ENCODE data around the gene SPACA6. TPM values are rescaled to one million over a fixed set of nuclear protein-coding genes. Genes with fewer than 3 reads are reported as not detected.

The SPACA6 gene
- polyA plus RNA-seq, 3 donors, result 0.99 to 5.1 (median 2.4) TPM

GRCh38 chr19:51742789-51743188, 49.7 kb downstream of the SPACA6 start:
- H3K9me3 Mint-ChIP-seq, result peaks cover 0 to 5% (median 0%) of the 10 kb centered on the region in 7 donors
- intact Hi-C loops (cut with micrococcal nuclease), result no loop called here
- peaks cover 50 to 64% of the 10 kb centered on the region in 2 donors for H3K36me3 Mint-ChIP-seq
- peak overlapping the region in 1 of 2 donors; percentile 20 for H3K27ac ChIP-seq (ENCODE audit: low read depth in 1 of 2, low read length in 2 of 2)
- H3K27me3 ChIP-seq (ENCODE audit: control insufficient read depth in 2 of 2, insufficient read depth in 2 of 2, low read length in 2 of 2), result no peaks in the 10 kb centered on the region
- no peak overlapping the region for H2AFZ ChIP-seq (ENCODE audit: insufficient read depth, low read depth, low read length, poor library complexity, severe bottlenecking)
- H3K27me3 Mint-ChIP-seq (ENCODE audit: low read depth in 3 of 3), result peaks cover 0 to 8% (median 5%) of the 10 kb centered on the region in 3 donors
- H3K36me3 ChIP-seq (replicated peaks in 1 of 2; ENCODE audit: control insufficient read depth in 1 of 2, insufficient read depth in 2 of 2, low read length in 2 of 2), result peaks cover 27 to 48% of the 10 kb centered on the region in 2 donors
- H3K79me2 ChIP-seq (ENCODE audit: insufficient read depth, low read length), result peaks cover 32% of the 10 kb centered on the region
- H3K4me1 Mint-ChIP-seq, result peaks cover 64% of the 10 kb centered on the region
- H3K4me1 ChIP-seq (ENCODE audit: control insufficient read depth in 1 of 2, insufficient read depth in 2 of 2, low read length in 2 of 2), result peaks cover 51 to 77% of the 10 kb centered on the region in 2 donors
- H3K9ac ChIP-seq (ENCODE audit: insufficient read depth, low read length, poor library complexity, severe bottlenecking), result no peak overlapping the region
- peak overlapping the region; percentile 35 to 88 (median 70) for H3K27ac Mint-ChIP-seq
- H3K4me3 Mint-ChIP-seq, result no peak overlapping the region
- peak in 2 of 3 donors; percentile 43 to 59 for DNase-seq
- peaks cover 43% of the 10 kb centered on the region for H4K20me1 ChIP-seq (ENCODE audit: insufficient read depth, low read length)
- no peaks in the 10 kb centered on the region for H3K9me3 ChIP-seq (replicated peaks in 1 of 2; ENCODE audit: control insufficient read depth in 1 of 2, insufficient read depth in 1 of 2, low read length in 2 of 2)
- WGBS (ENCODE audit: insufficient coverage), result 60% methylated on average over 1 of the region's 6 CpGs
- no peak overlapping the region for H3K4me2 ChIP-seq (replicated peaks; ENCODE audit: extremely low read depth, low read length, poor library complexity, severe bottlenecking)
- H3K4me3 ChIP-seq (replicated peaks in 1 of 3; ENCODE audit: low read depth in 2 of 3, low read length in 3 of 3), result no peak overlapping the region
- TF ChIP-seq CTCF (IDR thresholded peaks at IDR 0.05), result no peak

GRCh38 chr19:51743405-51743804, 50.3 kb downstream of the SPACA6 start:
- H3K36me3 ChIP-seq (replicated peaks in 1 of 2; ENCODE audit: control insufficient read depth in 1 of 2, insufficient read depth in 2 of 2, low read length in 2 of 2), result peaks cover 27 to 49% of the 10 kb centered on the region in 2 donors
- H3K27me3 ChIP-seq (ENCODE audit: control insufficient read depth in 2 of 2, insufficient read depth in 2 of 2, low read length in 2 of 2), result no peaks in the 10 kb centered on the region
- H3K27me3 Mint-ChIP-seq (ENCODE audit: low read depth in 3 of 3), result peaks cover 0 to 5% (median 5%) of the 10 kb centered on the region in 3 donors
- no peak overlapping the region for H3K4me3 Mint-ChIP-seq
- H2AFZ ChIP-seq (ENCODE audit: insufficient read depth, low read depth, low read length, poor library complexity, severe bottlenecking), result no peak overlapping the region
- peaks cover 38% of the 10 kb centered on the region for H3K79me2 ChIP-seq (ENCODE audit: insufficient read depth, low read length)
- H3K4me3 ChIP-seq (replicated peaks in 1 of 3; ENCODE audit: low read depth in 2 of 3, low read length in 3 of 3), result no peak overlapping the region
- 100% methylated on average over 2 of the region's 3 CpGs for WGBS (ENCODE audit: insufficient coverage)
- H4K20me1 ChIP-seq (ENCODE audit: insufficient read depth, low read length), result peaks cover 49% of the 10 kb centered on the region
- peaks cover 53 to 70% of the 10 kb centered on the region in 2 donors for H3K36me3 Mint-ChIP-seq
- H3K27ac ChIP-seq (ENCODE audit: low read depth in 1 of 2, low read length in 2 of 2), result peak overlapping the region in 1 of 2 donors; percentile 20
- peaks cover 51 to 77% of the 10 kb centered on the region in 2 donors for H3K4me1 ChIP-seq (ENCODE audit: control insufficient read depth in 1 of 2, insufficient read depth in 2 of 2, low read length in 2 of 2)
- peaks cover 0 to 4% (median 0%) of the 10 kb centered on the region in 7 donors for H3K9me3 Mint-ChIP-seq
- H3K9ac ChIP-seq (ENCODE audit: insufficient read depth, low read length, poor library complexity, severe bottlenecking), result no peak overlapping the region
- H3K4me2 ChIP-seq (replicated peaks; ENCODE audit: extremely low read depth, low read length, poor library complexity, severe bottlenecking), result no peak overlapping the region
- intact Hi-C loops (cut with micrococcal nuclease), result no loop called here
- H3K27ac Mint-ChIP-seq, result peak overlapping the region in 5 of 7 donors; percentile 23 to 88 (median 80)
- H3K4me1 Mint-ChIP-seq, result peaks cover 66% of the 10 kb centered on the region
- H3K9me3 ChIP-seq (replicated peaks in 1 of 2; ENCODE audit: control insufficient read depth in 1 of 2, insufficient read depth in 1 of 2, low read length in 2 of 2), result no peaks in the 10 kb centered on the region
- TF ChIP-seq CTCF (IDR thresholded peaks at IDR 0.05), result no peak
- no peak for DNase-seq
